ENCODE measurements around the gene NME4.
"Not testable (repeated sequence)": the region's sequence is repeated elsewhere in the genome, so short reads cannot be mapped to it uniquely, and the experiment has no call there.

NME4 gene

DNA sequence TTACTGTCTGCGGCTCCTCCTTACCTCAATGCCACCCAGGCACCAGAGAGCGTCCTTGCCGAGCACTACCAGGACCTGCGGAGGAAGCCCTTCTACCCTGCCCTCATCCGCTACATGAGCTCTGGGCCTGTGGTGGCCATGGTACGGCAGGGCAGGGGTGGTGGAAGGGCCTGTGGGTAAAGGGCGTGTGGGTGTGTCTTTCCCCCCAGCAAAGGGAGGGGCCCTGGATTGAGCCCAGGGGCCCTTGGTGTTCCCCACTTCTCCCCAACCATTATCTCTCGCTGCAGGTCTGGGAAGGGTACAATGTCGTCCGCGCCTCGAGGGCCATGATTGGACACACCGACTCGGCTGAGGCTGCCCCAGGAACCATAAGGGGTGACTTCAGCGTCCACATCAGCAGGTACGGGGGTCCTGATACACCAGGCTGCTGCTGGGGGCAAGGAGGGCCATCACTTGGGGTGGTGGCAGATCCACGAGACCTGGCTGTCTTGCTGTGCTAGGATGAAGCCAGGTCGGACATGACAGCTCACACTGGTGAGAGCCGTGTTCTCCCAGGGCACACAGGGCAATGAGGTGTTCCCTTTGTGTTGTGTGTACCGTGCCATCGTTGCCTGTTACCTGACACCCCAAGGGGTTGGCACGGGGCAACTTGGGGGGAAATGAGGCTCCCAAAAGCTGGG, 2.5 kb downstream of the NME4 start:
- no peak for DNase-seq

GRCh38 chr16:400061-400591, 3.1 kb downstream of the NME4 start:
- no peak for DNase-seq

DNA sequence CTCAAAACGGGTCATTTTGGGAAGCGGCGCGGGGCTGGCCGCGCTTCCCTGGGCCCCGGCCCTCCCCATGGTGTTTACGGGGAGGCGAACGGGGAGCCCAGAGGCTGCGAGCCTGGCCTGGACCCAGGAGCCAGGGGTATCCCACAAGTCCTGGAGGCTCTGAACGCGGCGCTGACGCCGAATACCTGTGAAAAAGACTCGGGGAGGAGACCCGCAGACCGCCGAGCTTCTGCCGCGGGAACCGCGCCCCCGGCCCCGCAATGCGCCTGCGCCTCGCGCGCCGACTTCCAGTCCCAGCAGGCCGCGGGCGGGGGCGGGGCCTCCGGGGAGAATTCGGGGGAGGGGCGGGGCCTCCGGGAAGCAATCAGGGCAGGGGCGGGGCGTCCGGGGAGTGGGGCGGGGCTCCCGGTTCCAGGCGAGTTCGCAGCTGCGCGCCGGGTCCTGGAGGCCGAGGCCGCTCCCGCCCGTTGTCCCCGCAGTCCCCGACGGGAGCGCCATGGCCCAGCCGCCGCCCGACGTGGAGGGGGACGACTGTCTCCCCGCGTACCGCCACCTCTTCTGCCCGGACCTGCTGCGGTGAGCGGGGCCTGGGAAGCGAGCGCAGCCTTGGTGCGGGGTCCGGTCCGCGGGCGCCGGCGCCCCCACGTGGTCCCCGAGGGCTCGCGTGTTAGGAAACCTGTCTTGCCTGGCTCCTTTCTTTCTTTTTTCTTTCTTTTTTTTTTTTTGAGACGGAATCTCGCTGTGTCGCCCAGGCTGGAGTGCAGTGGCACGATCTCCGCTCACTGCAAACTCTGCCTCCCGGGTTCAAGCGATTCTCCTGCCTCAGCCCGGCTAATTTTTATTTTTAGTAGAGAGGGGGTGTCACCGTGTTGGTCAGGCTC, 4.7 kb downstream of the NME4 start, which contains the start of gene DECR2:
DECR2 (plus strand) TSS at position 418 of the 881 bp plus-strand sequence; CDS start at position 497, 79 bp downstream.
- peak; percentile 100 for DNase-seq

- DNase-seq, result no peak
Observed at GRCh38 chr16:404971-405486, 8.0 kb downstream of the NME4 start.

GRCh38 chr16:405548-406506, 8.8 kb downstream of the NME4 start:
- no peak for DNase-seq

- no peak for DNase-seq
Observed at GRCh38 chr16:407253-407652, 10.3 kb downstream of the NME4 start.

DNA sequence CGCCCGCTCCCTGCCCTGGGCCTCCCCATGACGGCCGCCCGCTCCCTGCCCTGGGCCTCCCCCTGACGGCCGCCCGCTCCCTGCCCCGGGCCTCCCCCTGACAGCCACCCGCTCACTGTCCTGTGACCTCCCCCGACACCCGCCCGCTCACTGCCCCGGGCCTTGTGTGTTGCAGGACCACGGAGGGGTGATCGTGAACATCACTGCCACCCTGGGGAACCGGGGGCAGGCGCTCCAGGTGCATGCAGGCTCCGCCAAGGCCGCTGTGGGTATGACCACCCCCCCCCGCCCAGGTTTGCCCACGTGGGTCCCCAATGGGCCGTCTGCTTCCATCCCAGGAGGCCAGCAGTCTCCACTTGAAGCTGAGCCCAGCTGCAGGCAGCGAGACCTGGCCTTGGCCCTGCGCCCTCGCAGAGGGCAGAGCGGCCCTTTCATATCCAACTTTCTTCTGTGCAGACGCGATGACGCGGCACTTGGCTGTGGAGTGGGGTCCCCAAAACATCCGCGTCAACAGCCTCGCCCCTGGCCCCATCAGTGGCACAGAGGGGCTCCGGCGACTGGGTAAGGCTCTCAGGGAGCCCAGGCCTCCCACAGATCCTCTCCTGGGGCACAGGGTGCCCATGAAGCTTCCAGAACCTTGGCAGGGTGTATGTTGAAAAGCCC, 13.6 kb downstream of the NME4 start:
- no peak for DNase-seq

- DNase-seq, result no peak
Observed at GRCh38 chr16:411576-412265, 14.7 kb downstream of the NME4 start.

DNA sequence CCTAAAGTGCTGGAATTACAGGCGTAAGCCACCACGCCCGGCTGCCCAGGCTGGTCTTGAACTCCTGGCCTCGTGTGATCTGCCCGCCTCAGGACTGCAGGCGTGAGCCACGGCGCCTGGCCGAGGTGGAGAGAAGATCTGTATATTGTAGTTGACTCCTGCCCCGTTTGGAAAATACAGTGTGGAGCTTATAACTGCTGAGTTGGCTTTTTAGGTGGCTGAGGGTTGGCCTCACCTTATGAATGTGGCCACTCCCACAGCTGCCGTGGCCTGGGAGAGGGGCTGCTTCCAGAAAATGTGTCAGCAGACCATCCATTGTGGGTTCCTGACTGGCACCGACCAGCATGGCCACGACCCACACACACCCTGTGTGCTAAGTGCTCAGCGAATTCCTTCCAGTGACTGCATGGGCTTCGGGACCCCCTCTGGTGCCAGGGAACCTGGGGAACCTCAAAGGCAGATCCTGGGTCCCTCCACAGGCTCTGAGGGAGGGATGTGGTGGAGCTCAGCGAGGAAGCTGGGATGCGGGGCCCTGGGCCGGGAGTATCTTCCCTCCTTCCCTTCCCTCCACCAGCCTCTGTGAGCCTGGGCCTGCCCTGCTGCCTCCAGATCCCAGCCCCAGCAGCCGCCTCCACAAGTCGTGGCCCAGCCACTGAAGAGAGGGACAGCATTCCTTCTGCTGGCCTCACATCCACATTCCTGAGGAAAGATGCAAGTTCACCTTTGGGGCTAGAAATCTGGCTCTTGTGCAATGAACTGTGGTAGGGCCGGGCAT, 17.6 kb downstream of the NME4 start:
- DNase-seq, result no peak

- not testable (repeated sequence) for DNase-seq
Observed at GRCh38 chr16:415170-415498, 18.1 kb downstream of the NME4 start.

DNA sequence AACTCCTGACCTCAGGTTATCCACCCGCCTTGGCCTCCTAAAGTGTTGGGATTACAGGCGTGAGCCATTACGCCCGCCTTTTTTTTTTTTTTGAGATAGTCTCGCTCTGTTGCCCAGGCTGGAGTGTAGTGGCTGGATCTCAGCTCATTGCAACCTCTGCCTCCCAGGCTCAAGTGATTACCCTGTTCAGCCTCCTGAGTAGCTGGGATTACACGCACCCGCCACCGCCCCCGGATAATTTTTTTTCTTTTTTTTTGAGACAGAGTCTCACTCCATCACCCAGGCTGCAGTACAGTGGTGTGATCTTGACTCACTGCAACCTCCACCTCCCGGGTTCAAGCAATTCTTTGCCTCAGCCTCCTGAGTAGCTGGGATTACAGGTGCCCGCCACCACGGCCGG, 25.2 kb downstream of the NME4 start:
- DNase-seq, result not testable (repeated sequence)

DNA sequence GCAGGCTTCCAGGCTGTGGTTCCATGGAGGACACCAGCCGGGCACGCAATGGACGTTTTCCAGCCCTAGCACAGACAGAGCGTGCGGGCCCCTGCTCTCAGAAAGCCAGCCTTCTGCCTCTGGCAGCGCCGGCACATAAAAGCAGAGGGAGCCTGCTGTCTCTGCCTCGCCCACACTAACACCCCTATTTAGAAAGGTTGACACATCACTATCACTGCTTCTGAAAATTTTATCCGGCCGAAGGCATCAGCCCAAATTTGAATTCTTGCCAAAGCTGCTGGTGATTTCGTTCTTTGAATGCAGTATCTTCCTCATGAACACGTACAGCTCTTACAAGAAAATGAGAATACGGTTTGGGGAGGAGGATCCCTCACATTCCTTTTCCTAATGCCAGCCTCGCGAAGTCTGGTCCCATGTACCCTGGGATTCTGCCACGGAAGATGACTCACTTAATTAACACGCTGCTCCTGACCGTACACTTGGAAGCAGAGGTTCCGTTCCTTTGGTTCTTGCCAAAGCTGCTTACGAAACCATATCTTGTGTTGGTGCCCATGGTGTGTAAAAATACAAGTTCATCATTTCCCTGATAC, 27.1 kb downstream of the NME4 start:
- DNase-seq, result no peak

GRCh38 chr16:424623-425081, 27.7 kb downstream of the NME4 start:
- no peak for DNase-seq

GRCh38 chr16:425082-425718, 28.2 kb downstream of the NME4 start, which contains the start of gene RAB11FIP3:
RAB11FIP3 (plus strand) TSS chr16:425649; CDS start chr16:426007, 358 bp downstream.
- DNase-seq, result peak; percentile 72

DNA sequence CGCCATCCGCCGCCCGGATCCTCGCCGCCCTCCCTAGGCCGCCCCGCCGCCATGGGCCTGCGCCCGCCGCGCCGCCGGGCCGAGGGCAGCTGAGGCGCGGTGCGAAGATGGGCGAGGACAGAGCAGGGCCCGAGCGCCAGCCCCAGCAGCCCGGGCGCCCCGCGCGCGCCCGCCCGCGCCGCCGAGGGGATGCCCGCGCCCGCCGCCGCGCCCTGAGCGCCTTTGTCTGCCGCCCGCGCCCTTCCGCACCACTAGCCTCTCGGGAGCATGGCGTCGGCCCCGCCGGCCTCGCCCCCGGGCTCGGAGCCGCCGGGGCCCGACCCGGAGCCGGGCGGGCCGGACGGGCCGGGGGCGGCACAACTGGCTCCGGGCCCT, 28.7 kb downstream of the NME4 start:
- DNase-seq, result peak; percentile 42

DNA sequence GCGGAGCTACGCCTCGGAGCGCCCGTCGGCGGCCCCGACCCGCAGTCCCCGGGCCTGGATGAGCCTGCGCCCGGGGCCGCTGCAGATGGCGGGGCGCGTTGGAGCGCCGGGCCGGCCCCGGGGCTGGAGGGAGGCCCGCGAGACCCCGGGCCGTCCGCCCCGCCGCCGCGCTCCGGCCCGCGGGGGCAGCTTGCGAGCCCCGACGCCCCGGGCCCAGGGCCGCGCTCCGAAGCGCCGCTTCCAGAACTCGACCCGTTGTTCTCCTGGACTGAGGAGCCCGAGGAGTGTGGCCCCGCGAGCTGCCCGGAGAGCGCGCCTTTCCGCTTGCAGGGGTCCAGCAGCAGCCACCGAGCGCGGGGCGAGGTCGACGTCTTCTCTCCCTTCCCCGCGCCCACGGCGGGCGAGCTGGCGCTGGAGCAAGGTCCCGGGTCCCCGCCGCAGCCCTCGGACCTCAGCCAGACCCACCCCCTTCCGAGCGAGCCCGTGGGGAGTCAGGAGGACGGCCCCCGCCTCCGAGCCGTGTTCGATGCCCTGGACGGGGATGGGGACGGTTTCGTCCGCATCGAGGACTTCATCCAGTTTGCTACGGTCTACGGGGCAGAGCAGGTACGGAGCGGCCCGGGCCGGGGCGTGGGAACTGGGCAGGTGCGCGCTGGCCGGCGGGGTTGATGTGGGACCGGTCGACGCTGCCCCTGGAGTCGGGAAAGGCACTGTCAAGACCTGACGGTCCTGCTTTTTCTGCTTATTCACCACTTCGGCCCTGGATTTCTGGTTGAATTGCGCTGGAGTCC, 29.3 kb downstream of the NME4 start:
- DNase-seq, result no peak

GRCh38 chr16:426906-427249, 29.9 kb downstream of the NME4 start:
- no peak for DNase-seq

GRCh38 chr16:427250-427649, 30.3 kb downstream of the NME4 start:
- no peak for DNase-seq

DNA sequence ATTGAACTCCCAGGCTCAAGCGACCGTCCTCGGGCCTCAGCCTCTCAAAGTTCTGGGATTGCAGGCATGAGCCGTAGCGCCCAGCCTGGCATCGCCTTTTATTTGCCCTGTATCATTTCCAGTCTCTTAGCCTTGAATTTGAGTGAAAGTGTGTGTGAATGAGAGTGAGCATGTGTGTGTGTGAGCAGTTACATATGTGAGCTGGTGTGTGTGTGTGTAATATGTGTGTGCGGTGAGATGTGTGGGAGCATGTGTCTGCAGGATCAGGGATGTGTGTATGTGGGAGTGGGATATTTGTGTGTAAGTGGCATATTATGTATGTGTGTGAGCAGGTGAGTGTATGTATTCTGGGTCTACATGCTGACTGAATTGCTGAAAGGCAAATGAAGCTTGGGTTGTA, 33.9 kb downstream of the NME4 start:
- no peak for DNase-seq
